IPS DF 19.7 (cell line): ENCODE measurements around the gene SPEF1.

ENCODE experiments used
- DNase-seq: peaks from one replicate; pipeline ENCODE4 v3.0.0-alpha.2; 2013; ENCODE audit warnings: low read depth, low spot score

Gene SPEF1

DNA sequence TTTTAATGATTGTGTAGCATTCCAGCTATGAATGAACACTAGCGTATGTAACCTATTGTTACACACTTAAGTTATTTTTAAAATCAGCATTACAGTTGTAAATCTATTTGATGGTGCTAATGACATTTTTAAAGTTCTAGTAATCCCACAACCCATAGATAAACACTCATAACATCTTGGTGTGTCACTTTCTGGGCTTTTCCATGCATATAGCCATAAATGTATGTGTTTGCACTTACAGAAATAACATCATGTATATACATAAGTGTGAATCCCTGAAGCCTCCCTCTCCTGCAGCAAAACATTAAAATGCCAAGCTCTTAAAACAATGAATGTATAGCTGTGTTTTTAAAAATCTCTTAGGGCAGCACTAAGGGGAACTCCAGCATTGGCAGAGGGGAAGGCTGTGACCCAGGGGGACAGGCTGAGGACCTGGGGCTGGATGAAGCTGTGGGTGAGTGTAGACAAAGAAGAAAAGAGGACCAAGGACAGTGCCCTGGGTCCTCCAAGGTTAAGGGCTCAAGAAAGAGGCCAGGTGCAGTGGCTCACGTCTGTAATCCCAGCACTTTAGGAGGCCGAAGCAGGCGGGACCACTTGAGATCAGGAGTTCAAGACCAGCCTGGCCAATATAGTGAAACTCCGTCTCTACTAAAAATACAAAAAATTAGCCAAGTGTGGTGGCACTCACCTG, 6.2 kb upstream of the SPEF1 start:
- DNase-seq: no peak

- DNase-seq: no peak
Observed at GRCh38 chr20:3786665-3787323, 5.5 kb upstream of the SPEF1 start, which contains the start of gene CENPB. Gene CENPB, minus strand, starts transcription at chr20:3786740. Its CDS starts 257 bp downstream, at chr20:3786483.

DNA sequence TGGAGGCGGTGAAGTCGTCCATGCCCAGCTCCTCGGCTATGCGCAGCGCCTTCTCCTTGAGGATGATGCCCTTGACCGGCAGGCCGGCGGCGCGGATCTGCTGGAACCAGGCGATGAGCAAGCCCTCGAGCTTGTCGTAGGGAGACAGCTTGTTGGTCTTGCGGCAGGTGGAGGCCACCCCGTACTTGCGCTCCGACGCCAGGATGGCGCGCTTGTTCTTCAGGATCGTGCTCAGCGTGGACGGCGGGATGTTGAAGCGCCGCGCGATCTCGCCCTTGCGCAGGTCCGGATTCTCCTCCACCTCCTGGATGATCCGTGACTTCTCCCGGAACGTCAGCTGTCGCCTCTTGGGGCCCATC, 4.9 kb upstream of the SPEF1 start:
- no peak for DNase-seq

DNA sequence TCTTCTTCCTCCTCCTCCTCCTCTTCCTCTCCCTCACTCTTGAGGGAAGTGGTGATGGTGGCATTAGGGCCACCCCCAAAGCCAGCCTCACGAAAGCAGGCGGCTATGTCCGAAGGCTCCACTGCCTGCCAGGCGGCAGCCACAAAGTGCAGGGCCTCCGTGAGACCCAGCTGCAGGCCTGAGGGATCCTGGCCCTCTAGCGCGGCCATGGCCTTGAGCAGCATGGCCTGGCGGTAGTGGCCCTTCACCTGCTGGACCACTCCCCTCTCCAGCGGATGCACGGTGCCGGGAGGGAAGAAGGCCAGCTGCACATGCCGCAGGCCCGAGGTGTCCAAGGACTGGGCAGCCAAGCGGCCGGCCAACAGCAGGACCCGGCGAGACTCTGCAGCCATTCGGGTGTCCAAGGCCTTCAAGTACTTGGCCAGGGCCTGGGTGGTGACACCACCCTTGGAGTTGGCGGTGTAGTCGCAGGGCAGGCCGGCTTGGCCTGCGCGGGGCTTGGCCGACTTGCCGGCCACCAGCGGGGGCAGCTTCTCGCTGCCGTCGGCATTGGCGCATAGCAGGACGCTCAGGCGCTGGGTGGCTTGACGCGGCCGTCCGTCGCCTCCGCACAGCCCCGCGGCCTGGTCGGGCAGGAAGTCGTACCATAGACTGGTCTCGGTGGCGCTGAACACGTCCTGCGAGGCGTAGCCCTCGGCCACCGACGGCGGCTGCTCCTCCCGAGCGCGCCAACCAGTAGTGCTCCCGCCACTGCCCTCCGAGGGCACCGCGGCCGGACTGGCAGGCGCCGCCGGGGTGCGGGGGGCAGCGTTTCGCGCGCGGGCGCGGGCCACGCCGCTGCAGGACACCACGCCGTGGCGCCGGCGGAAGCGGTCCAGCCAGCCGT, 4.2 kb upstream of the SPEF1 start:
- DNase-seq: no peak

- no peak for DNase-seq
Observed at GRCh38 chr20:3784863-3785239, 3.6 kb upstream of the SPEF1 start.

- DNase-seq: no peak
Observed at GRCh38 chr20:3784216-3784853, 3.1 kb upstream of the SPEF1 start.

GRCh38 chr20:3783511-3784195, 2.4 kb upstream of the SPEF1 start:
- DNase-seq: no peak

DNA sequence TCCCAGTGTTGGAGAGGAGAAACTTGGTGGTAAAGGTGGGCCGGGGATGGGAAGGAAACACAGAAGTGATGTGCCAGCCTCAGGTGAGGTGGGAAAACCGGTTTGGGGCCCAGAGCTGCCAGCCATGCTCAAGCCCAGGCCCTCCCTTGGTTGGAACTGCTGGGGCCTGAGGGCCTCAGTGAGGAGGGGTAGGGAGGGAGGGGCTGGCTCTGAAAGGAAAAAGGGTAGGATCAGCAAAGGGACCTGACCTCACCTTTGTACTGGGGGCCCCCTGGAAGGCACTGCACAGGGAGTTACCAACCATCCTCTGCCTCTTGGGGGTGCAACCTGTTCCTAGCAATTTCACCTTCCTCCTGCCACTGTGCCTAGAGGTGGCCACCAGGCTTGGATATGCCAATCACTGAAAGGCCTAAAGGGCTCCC, 1.8 kb upstream of the SPEF1 start:
- DNase-seq: no peak

DNA sequence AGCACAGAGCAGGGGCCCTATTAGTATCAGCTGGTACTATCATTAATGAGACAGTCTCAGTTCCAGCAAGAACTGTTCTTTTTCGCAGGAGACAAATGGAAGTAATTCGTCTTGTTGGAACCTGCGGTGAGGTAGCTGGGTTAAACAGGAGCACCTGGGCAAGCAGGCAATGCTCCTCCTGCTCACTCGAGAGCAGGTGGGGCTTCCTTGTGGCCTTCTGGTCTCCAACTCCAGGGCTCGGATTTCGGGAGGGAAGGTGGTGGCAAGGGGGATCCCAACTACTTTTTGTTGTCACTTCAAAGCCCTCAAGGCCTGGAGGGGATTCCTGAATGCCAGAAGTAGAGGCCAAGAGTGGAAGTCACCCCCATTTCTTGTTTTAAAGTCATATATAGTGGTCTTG, 1.3 kb upstream of the SPEF1 start:
- no peak for DNase-seq

GRCh38 chr20:3778976-3779375, 2.3 kb downstream of the SPEF1 start:
- DNase-seq: no peak

- DNase-seq: no peak
Observed at GRCh38 chr20:3777716-3778629, 3.3 kb downstream of the SPEF1 start.

DNA sequence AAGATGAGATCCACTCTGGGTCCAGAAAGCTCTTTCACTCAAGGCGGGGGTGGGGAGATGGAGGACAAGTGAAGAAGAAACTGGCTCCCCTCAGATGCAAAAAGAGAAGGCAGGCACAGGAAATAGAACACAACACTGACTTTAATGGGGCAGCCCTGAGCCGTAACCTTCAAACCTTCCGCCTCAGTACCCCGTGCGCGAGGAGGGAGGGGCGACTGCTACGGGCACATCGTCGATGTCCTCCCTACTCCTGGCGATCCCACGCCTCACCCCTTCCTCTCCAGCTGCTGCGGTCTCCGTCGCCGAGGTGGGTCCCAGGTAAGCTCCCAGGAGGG, 3.9 kb downstream of the SPEF1 start:
- no peak for DNase-seq

GRCh38 chr20:3775457-3776108, 5.7 kb downstream of the SPEF1 start:
- no peak for DNase-seq

DNA sequence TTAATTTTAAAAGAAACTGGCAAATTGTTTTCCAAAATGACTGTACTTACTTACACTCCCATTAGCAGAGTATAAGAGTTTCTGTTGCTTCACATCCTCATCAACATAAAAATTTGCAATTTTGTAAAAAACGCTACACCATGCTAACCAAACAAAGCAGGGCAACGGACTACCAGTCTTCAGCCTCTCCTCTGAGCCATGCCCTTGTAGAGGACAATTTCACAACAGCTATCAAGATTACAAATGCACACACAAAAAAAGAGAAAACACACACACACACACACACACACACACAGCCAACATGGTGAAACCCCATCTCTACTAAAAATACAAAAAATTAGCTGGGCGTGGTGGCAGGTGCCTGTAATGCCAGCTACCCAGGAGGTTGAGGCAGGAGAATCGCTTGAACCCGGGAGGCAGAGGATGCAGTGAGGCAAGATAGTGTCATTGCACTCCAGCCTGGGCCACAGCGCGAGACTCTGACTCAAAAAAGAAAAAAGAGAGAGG, 9.6 kb downstream of the SPEF1 start:
- no peak for DNase-seq

DNA sequence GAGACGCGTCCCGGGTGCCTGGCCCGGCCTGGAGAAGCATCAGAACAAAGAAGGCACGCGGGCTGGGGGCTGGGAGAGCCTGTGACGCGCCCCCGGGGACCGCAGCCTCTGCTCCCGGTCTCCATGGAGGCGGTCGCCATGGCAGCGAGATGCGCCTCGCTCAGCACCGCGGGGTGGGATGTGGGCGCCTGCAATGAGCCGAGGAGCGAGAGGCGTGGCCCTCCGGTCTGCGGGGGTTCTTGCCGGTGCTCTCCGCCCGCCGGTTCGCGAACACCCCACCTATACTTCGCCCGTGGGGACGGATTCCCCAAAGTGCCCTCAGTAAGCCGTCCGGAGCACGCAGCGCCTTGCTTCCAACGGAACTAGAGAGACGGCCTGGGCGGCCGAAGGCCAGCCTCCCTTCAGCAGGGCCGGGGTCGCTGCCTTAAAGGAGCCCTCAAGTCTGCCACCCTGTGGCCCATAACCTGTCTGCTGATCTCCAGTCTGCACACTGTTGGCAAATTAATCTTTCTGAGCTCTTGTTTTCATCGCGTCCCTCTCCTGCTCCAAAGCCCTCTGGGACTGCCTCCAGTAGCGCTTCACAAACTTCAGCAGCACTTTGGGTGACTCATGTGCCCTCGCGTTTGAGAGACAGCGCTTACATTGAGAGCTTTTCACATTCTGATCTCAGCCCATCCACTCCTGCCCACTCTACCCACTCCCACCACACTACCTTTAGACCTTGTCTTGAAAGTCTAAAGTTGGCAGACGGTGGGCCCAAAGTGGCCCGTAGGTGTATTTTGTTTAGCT, 12.7 kb downstream of the SPEF1 start:
- no peak for DNase-seq

GRCh38 chr20:3767427-3768341, 13.6 kb downstream of the SPEF1 start, which contains the start of gene ADISSP:
Gene ADISSP, minus strand, starts transcription at chr20:3767753. Its CDS starts 7,653 bp downstream, at chr20:3760100.
- peak; percentile 94 for DNase-seq

GRCh38 chr20:3767110-3767426, 14.2 kb downstream of the SPEF1 start:
- no peak for DNase-seq
